Cerebellar nuclear complex (tissue), 1 donor: ENCODE data around the gene LINC00305.

Experiments used
- DNase-seq, 2 experiments: peaks; one replicate each; lab custom pipeline; 2025; lab: John Stamatoyannopoulos, UW

LINC00305 gene

DNA sequence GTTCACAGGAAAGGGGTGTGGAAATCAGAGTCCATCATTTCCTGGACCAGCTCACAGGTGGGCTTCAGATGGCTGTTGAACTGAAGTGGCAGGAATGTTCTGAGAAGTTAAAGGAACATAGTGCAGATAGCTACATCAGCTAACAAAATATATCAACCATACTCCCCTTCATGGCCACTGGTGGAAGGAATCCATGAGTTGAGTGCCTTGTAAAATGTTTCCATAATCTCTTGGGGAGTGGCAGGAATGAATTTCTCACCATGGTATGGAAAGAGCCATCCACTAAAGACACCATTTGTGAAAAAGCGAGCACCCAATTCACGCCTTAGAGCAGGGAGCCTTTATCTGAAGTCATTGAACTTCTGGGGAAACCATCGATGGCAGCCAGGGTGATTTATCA lies at the start of gene LINC00305:
TSS of gene LINC00305 (minus strand) at position 101 of the 400 bp plus-strand sequence.
- no peak for DNase-seq

- no peak for DNase-seq
Observed at GRCh38 chr18:64191069-64191468, 42.2 kb upstream of the LINC00305 start.

- DNase-seq, result no peak
Observed at GRCh38 chr18:64185987-64186386, 37.1 kb upstream of the LINC00305 start.

- no peak for DNase-seq
Observed at GRCh38 chr18:64183665-64184064, 34.8 kb upstream of the LINC00305 start.

GRCh38 chr18:64180617-64181016 lies 31.7 kb upstream of the LINC00305 start:
- DNase-seq, result no peak

GRCh38 chr18:64180171-64180570 lies 31.3 kb upstream of the LINC00305 start:
- no peak for DNase-seq

GRCh38 chr18:64179556-64180080 lies 30.7 kb upstream of the LINC00305 start:
- DNase-seq, result no peak

DNA sequence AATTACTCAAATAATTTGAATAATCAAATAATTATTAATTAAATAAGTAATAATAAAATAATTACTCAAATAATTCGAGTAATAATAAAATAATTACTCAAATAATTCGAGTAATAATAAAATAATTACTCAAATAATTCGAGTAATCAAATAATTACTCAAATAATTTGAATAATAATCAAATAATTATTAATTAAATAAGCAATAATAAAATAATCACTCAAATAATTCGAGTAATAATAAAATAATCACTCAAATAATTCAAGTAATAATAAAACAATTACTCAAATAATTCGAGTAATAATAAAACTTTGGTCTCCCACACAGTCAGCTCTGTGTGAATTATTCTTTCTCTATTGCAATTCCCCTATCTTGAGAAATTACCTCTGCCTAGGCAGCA lies 30.0 kb upstream of the LINC00305 start:
- no peak for DNase-seq

DNA sequence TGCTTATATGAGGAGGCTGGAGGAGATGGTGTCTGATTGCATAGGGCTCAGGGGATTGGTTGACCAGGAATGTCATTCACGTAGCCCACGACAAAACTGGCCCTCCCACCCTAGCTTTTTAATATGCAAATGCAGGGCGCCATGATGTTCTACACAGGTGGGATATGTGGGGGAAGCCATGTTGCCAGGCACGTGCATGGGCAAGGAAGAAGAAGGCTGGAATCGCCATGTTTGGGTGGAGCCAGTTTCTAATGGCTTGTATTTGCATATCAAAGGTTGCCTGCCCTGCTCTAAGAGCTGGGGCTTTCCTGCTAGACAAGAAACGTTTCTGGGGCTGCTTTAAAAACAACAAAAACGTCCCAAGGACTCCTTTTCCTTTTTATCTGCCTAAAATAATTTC lies 26.5 kb upstream of the LINC00305 start:
- no peak for DNase-seq

- no peak for DNase-seq
Observed at GRCh38 chr18:64171576-64171975, 22.7 kb upstream of the LINC00305 start.

DNA sequence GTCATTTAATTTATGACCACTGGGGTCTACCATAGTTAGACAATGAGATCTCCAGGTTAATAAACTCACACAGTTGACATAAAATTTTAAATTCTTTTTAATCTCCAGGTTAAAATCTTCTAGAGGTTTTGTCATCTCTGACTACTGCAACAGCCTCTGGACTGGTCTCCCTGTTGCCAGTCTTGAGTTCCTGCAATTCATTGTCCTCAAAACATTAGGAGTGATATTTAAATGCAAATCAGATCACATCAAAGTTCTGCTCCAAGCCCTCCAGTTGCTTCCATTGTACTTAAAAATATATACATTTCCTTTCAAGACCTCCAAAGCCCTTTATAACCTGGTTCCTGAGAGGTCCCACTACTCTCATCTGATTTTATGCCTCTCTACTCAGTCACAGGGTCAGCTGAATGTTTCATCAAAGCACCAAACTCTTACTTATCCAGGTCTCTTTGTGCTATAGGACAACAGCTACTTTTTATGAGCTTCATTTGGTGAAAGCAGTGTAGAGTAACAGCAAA lies 18.6 kb upstream of the LINC00305 start:
- DNase-seq, result no peak

DNA sequence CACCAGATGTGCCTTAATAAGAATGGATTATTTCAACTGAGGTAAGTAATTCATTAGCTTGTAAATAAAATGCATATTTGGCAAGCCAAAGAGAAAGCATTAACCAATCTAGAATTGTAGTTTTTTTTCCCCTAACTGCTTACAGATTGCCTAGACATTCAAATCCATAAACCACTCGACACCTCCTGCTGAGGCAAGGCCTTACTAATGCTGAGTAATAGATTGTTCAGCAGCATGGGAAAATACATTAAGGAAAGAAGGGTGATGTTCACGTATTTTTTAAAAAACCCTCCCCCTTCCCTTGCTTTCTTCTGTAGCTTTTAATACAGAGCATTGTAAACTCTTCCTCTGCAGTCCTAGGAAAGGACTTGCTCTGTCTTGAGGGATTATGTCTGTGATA lies 17.0 kb upstream of the LINC00305 start:
- DNase-seq, result no peak

GRCh38 chr18:64164883-64165282 lies 16.0 kb upstream of the LINC00305 start:
- DNase-seq, result no peak

- no peak for DNase-seq
Observed at GRCh38 chr18:64149916-64150438, 1.1 kb upstream of the LINC00305 start.

DNA sequence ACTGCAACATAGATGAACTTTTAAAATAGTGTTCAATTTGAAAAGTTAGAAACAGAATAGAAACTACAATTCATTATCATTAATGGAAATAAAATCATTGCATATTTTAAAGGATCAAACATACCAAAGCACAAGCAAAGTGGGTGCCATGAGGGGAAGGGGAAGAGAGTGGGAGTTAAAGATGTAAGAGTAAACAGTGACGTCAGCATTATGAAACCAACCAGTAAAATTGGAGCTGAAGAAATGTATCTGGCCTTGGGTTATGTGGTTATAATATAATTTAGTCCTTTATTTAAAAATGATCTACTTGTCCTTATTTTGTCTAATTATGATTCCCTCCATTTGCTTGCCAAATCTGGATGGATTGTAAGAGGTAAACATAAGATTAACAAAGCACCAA lies 6.0 kb downstream of the LINC00305 start:
- DNase-seq, result no peak

- no peak for DNase-seq
Observed at GRCh38 chr18:64137914-64138313, 11.0 kb downstream of the LINC00305 start.

DNA sequence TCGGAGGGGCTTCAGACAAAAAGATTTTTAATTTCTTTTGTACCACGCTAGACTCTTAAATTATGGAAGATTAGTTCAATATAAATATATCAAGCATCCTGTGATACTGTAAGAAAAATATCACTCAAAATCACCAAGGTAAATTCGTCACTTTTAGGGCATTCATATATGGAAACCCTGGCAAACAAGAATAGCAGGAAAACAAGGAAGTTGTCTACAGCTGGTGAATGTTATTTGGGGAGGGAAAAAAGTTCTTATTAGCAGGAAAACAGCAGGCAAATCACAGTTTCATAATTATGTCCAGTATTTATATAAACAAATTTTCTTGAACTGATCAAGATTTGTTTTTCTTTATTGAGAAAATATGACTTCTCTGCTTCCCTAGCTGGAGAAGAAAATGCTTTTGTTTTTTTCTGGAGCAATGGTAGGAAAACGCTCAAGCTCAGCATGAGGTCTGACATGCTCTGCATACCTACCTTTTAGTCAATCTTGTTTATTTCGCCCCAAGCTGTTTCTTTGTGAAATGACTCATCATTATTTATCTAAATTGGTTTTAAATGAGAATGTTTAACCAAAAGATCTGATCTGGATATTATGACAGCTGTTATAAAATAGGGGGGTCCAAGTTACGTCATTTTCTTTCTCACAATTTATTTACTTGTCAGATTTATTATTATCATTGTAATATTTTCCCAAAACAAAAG lies 14.7 kb downstream of the LINC00305 start:
- no peak for DNase-seq

- DNase-seq, result peak; percentile 42 to 53
Observed at GRCh38 chr18:64132871-64133270, 16.0 kb downstream of the LINC00305 start.

DNA sequence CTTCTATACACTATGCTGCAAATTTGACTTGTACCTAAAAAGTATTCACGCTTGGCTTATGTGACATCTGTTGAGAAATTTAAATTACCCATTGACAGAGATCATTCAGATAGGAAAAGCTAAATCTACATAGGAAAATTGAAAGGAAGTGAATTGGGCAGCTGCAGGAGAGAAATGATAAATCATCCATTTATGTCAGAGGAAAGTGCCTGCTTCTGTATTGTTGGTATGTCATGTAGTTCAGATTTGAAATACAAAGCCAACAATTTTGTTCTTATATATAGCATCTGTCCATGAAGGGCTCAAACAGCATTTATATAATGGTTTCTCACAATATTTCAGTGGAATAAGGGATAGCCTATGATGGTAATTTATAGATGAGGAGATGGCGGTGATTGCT lies 17.6 kb downstream of the LINC00305 start:
- no peak for DNase-seq

GRCh38 chr18:64127172-64127571 lies 21.7 kb downstream of the LINC00305 start:
- no peak for DNase-seq

DNA sequence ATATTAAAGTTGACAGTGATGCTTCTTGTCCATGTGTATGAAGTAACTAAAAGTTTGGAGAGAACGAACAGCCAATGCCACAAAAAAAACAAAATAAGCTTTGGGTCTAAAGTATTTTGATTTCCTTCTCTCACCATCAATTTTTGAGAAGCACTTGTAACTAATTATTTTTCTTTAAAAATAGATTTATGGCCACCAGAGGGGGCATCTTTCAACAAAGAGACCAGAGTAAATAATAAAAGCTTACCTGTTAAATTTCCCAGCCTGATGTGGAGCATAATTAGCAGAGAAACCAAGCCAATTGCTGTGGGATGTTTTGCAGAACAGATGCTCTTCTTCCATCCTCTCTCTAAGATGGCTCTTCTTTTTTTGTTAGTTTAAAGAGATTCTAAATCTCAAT lies 29.0 kb downstream of the LINC00305 start:
- DNase-seq, result no peak

DNA sequence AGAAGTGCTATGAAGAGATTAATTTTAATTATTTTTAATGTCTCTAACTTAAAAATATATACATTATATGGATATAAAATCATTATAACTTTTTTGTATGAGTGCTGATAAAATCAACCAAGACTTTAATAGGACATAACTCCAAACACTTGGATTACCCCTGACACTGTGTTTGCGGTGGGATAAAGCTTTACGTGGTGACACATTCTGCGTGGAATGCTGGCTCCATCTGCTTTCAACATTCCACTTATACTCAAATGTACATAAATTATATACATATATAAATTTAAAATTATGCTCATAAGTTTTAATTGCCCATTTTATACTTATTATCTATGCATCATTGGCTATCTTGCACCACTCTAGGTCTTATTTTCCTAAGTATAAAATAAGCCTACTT lies 30.5 kb downstream of the LINC00305 start:
- DNase-seq, result no peak

DNA sequence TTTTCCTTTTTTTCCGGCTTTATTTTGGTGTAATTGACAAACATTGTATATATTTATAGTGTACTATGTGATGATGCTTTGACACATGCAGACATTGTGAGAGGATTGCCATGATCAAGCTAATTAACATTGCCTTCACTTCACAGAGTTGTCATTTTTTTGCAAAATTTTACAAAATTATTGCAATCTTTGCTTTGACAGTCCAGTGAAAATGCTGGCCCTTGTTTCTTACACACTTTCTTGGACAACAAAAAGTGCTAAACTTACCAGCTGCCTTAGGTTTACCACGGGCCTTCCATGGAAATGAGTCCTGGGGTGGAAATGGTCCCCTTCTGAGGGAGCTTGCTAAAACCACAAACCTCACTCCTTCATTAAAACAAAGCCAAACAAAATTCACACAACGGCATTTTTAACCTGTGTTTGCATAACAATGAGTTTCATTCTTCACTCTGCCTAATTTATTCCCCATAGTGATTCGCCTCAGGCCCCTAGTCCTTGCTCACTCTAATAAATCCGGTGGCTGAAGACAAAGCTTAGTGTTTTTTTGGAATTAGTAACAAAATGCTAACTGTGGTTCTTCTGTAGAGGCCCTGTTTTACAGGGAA lies 32.2 kb downstream of the LINC00305 start:
- no peak for DNase-seq
